ENCODE measurements around the gene SPSB3.

SPSB3 gene

DNA sequence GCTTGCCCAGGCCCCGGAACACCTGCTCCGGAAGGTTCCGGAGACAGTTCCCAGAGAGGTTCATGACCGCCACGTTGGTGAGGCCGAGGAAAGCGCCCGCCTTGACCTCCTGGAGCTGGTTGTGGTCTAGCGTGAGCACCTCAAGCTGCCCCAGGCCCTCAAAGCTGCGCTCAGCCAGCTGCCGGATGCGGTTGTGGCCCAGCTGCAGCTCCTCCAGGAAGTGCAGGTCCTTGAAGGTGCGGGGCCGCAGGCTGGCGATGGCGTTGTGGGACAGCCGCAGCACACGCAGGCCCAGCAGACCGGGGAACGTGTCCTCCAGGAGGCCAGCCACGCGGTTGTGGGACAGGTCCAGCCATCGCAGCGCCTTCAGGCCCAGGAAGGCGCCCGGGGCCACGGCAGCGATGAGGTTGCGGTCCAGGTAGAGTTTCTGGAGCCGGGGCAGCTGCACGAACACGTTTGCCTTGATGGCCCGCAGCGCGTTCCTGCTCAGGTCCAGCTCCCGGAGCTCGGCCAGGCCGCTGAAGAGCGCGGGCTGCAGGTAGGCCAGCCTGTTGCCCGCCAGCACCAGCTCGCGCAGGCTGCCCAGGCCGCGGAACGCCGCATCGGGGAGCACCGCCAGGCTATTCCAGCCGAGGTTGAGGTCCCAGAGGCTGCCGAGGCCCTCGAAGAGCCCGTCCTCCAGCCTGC is 9.0 kb upstream of the SPSB3 start:
- no peak for DNase-seq
- in situ Hi-C loops (cut with MboI; ENCODE audit: low pct_unique_long_range_greater_than_20kb, low sequenced_read_pairs) = no loop called here

DNA sequence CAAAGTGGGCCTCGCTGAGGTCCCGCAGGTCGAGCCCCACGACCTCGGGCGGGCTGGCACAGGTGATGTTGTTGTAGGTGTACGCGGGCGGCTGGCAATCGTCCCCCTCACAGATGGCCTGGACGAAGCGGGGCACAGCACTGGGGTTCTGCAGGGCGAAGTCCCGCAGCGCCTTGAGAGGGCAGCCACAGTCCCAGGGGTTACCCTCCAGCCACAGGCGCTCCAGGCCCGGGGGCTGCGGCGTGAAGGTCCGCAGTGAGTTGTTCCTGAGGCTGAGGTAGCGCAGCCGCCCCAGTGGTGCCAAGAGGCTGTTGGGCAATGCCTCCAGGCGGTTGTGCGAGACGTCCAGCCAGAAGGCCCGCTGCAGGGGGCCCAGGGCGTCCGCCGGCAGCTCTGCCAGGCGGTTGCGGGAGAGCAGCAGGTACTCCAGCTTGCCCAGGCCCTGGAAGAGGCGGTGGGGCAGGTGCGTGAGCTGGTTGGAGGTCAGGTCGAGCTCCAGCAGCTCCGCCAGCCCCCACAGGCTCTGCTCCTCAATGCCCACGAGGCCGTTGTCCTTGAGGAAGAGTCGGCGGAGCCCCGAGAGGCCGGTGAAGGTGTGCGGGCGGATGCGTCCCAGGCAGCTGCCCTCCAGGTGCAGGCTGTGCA is 8.4 kb upstream of the SPSB3 start:
- in situ Hi-C loops (cut with MboI; ENCODE audit: low pct_unique_long_range_greater_than_20kb, low sequenced_read_pairs) = no loop called here
- no peak for DNase-seq

DNA sequence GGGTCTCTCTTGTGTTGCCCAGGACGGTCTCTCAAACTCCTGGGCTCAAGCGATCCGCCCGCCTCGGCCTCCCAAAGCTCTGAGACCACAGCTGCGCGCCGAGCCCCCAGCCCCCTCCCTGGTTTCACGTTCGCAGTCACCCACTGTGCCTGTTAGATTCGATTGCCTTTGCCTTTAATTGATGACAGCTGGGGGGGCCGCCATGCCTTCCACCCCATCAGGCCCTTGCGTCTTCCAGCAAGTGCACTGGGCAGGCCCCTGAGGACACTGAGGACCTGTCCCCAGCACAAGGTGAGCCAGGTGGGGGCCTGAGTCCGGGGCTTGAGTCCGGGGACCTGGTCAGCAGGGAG is 7.9 kb upstream of the SPSB3 start:
- in situ Hi-C loops (cut with MboI; ENCODE audit: low pct_unique_long_range_greater_than_20kb, low sequenced_read_pairs) = no loop called here
- no peak for DNase-seq

DNA sequence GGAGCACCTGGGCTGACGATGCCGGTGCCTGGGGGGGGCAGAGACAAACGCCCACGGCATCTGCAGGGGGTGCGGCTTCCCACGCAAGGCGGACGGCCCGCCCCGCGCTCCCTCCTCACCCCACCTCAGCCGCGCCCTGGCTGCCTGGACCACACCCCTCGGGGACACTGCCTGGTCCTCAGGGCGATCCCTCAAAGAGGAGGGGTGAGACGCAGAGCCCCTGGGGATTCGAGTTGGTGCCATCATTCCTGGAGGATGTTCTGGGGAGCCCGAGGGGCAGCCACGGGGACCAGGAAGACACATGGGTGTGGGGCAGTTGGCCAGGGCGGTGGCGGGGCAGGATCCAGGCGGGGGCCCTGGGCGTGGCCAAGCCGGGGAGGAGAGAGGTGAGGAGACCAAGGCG is 7.3 kb upstream of the SPSB3 start:
- in situ Hi-C loops (cut with MboI; ENCODE audit: low pct_unique_long_range_greater_than_20kb, low sequenced_read_pairs) = no loop called here
- no peak for DNase-seq

DNA sequence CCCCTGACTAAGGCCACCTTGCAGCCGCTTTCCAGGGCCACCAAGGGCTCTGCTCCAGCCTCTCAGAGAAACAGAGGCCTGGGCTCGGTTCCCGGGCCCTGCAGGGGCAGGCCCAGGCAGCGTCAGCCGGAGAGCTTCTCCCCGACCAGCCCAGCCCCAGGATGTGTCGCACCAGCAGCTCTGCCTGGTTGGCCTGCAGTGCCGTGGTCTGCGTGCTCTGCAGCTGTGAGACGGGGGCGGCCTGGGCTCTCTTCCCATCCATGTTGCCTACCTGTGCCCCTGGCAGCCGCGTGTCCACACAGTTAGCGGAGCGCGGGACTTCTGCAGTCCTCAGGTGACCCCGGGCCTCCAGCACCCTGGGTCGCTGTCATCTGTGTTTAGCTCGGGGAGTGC is 6.3 kb upstream of the SPSB3 start:
- DNase-seq = no peak
- in situ Hi-C loops (cut with MboI; ENCODE audit: low pct_unique_long_range_greater_than_20kb, low sequenced_read_pairs) = no loop called here

DNA sequence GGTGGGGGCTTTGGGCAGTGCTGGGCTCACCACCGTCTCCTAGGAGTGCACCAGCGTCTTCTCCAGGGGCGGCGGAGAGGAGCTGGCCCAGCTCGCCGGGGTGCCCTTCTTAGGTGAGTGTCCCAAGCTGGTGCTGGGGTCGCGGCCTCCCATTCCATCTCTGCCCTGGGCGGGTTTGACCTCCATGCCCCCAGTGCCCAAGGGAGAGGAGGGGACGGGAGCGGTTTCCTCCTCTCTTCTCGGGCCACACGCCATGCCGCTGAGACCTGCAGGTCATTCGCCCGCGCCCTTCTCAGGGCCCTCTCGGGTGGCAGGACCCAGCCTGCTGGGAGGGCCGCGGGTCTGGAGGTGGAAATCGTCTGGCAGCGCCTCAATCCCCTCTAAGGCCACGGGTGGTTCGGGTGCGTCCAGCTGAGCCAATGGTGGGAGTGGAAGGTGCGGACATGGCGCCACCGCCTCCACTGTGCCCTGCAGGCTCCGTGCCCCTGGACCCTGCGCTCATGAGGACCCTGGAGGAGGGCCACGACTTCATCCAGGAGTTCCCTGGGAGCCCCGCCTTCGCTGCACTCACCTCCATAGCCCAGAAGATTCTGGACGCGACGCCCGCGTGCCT is 5.8 kb upstream of the SPSB3 start:
- in situ Hi-C loops (cut with MboI; ENCODE audit: low pct_unique_long_range_greater_than_20kb, low sequenced_read_pairs) = no loop called here
- DNase-seq = no peak

DNA sequence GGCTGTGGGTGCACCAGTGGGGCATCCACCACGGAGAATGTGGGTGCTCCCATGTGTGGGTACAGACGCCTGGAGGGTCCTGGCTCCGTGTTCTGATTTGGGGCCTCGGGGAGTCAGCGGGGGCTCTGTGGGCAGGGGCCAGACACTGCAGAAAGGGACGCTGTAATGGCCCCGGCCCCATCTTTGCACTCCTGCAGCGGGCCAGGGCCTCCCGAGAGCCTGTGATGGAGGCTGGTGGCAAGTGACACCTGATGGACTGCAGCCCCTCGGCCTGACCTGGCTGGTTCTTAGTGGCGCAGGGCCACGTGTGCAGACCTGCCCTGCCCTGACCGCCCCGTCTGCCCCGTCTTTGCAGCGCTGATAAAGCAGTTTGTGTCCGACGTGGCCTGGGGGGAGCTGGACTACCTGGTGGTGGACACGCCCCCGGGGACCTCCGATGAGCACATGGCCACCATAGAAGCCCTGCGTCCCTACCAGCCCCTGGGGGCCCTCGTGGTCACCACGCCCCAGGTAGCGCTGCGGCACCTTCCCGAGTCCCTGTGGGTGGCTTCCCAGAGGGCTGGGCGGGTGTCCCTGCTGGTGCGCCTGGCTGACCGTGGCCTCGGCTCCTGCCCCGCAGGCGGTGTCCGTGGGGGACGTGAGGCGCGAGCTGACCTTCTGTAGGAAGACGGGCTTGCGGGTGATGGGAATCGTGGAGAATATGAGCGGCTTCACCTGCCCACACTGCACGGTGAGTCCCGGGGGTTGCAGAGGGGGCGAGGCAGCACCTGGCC is 5.1 kb upstream of the SPSB3 start:
- no peak for DNase-seq
- in situ Hi-C loops (cut with MboI; ENCODE audit: low pct_unique_long_range_greater_than_20kb, low sequenced_read_pairs) = no loop called here

DNA sequence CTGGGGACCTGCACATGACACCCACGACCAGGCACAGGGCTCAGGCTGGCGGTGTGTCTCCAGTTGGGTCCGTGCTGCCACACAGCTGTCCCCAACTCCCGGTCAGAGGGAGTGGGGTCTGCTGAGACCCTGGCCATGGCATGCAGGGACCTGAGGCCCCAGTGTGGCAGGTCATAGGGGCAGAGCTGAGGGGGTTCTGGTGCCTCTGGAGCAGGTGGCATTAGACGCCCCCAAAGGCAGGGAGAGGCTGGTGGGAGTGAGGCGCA is 4.6 kb upstream of the SPSB3 start:
- in situ Hi-C loops (cut with MboI; ENCODE audit: low pct_unique_long_range_greater_than_20kb, low sequenced_read_pairs) = no loop called here
- DNase-seq = no peak

DNA sequence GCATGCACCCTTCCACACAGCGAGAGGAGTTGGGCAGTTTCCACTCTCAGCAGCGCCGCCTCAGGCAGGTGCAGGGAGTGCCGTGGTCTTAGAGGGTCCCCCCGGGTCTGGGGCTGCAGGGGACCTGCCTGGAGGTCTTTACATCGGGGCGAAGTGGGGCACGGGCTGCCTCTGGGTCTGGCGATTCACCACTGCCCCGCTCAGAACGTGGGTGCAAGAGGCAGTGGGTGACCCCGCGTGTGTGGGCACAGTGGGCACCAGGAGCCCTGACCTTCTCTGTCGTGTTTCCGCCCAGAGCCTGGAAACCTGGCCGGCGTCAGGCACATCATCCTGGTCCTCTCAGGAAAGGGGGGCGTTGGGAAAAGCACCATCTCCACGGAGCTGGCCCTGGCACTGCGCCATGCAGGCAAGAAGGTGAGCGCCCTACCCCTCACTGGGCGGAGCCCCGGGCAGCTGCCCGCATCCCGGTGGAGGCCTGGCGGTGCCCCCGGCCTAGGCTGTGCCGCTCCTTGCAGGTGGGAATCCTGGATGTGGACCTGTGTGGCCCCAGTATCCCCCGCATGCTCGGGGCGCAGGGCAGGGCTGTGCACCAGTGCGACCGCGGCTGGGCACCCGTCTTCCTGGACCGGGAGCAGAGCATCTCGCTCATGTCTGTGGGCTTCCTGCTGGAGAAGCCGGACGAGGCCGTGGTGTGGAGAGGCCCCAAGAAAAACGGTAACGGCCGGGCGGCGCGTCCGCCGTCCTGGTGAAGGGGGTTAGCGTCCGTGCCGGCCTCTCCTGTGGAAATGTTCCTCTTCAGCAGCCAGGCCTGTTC is 4.1 kb upstream of the SPSB3 start:
- in situ Hi-C loops (cut with MboI; ENCODE audit: low pct_unique_long_range_greater_than_20kb, low sequenced_read_pairs) = no loop called here
- no peak for DNase-seq

DNA sequence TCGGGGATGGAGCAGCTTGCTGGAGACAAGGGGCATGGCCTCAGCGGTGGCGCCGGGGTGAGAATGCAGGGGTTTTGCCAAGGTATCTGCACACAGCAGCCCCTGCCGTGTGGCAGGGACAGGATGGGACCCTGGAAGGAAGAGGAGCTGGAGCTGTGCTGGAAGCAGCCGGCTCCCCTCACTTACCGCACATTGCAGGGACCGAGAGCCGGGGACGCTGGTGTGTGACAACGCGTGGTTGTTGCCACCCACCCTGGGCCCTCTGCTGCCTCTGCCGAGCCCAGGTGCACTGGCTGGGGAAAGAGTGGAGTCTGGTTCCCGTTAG is 3.4 kb upstream of the SPSB3 start:
- no peak for DNase-seq
- in situ Hi-C loops (cut with MboI; ENCODE audit: low pct_unique_long_range_greater_than_20kb, low sequenced_read_pairs) = no loop called here

DNA sequence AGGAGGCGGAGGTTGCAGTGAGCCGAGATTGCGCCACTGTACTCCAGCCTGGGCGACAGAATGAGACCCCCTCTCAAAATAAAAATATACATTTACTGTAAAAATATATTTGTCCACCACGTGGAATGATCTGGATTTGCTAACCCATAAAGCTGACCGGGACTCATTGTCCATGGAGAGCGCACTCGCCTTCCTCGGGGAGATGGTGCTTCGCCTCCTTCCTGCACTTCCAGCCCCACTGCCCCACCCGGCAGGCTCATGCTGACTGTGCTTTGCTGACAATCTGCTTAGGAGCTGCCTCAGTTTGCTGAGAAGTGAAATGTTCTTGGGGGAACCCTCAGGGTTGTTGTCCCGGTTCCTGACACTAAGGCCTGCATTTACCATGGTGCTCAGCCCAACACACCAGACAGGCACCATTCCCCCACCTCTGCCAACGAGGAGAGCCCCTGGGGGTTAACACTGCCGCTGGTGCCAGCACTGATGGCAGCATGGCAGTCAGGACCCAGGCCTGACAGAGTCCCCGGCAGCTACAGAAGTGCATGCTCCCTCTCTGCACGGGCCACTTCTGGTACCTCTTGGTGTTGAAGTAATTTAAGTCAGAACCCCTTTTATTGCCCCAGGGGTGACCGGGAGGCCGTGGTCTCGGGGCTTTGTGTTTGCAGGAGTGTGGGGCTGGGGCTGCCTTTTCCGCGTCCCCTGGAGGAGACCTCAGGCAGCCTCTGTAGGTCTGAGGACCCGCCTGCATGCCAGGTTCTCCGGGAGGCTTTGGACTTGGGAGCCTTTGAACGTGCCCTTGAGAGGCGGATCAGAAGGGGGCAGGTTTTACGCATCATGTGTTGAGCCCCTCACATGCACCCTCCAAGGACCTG is 2.8 kb upstream of the SPSB3 start:
- in situ Hi-C loops (cut with MboI; ENCODE audit: low pct_unique_long_range_greater_than_20kb, low sequenced_read_pairs) = no loop called here

DNA sequence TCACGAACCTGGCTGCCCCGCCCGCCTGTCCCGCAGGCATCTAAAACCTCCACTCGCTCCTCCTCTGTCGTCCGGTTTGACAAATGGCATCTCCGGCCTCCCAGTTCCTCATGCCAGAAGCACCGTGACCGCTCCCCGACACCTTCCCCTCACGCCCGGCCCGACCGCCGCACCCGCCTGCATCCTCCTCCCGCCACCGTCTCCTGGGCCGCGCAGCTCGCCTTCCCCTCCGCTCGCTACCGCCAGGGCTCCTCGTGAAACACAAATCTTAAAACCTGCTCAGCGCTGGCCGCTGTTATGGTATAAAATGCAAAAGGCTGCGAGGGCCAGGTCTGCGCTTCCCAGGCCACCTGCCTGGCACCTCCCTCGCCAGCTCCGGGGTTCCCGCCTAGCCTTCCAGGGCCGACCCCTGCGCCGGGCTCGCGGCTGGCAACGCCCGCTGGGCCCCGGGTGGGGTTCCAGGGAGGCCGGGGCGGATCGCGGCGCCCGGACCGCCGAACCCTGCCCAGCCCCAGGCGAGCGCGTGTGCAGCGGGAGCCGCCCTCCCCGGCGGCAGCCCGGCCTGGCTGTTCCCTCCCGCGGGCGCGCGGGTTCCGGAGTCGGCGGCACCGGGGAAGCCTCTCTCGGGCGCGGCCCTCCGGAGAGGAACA is 488 bp downstream of the SPSB3 start:
- in situ Hi-C loops (cut with MboI; ENCODE audit: low pct_unique_long_range_greater_than_20kb, low sequenced_read_pairs) = no loop called here
- peak; percentile 39 for DNase-seq

More for the DNA sequence above, 2.8 kb upstream of the SPSB3 start:
- no peak for DNase-seq

DNA sequence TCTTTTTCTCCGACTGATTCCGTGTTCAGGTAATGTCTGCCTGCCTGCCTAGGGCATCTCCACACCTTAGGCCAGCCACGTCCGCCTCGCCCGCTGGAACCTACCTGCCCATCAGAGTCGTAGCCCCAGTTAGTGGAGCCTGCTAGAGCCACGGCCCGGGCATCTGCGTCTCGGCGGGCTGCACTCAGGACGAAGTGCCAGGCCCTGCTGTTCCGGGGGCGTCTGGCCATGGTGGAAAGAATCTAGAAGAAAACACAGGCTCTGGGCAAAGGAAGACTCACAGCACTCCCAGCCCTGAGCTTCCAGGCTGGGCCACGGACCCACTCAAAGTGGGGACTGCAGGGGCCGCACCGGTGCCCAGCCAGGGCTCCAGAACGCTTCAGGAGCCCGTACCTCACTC is 1.1 kb downstream of the SPSB3 start:
- no peak for DNase-seq
- in situ Hi-C loops (cut with MboI; ENCODE audit: low pct_unique_long_range_greater_than_20kb, low sequenced_read_pairs) = no loop called here

DNA sequence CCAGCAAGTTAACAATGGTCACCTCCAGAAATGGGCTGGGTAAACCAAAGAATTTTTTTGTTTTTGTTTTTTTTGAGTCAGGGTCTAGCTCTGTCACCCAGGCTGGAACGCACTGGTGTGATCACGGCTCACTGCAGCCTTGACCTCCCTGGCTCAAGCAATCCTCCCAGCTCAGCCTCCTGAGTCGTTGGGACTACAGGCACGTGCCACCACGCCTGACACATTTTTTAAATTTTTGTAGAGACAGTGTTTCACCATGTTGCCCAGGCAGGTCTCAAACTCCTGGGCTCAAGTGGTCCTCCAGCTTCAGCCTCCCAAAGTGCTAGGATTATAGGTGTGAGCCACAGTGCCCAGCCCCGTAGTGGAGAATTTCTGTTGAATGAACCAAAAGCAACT is 1.7 kb downstream of the SPSB3 start:
- DNase-seq = no peak
- in situ Hi-C loops (cut with MboI; ENCODE audit: low pct_unique_long_range_greater_than_20kb, low sequenced_read_pairs) = no loop called here

DNA sequence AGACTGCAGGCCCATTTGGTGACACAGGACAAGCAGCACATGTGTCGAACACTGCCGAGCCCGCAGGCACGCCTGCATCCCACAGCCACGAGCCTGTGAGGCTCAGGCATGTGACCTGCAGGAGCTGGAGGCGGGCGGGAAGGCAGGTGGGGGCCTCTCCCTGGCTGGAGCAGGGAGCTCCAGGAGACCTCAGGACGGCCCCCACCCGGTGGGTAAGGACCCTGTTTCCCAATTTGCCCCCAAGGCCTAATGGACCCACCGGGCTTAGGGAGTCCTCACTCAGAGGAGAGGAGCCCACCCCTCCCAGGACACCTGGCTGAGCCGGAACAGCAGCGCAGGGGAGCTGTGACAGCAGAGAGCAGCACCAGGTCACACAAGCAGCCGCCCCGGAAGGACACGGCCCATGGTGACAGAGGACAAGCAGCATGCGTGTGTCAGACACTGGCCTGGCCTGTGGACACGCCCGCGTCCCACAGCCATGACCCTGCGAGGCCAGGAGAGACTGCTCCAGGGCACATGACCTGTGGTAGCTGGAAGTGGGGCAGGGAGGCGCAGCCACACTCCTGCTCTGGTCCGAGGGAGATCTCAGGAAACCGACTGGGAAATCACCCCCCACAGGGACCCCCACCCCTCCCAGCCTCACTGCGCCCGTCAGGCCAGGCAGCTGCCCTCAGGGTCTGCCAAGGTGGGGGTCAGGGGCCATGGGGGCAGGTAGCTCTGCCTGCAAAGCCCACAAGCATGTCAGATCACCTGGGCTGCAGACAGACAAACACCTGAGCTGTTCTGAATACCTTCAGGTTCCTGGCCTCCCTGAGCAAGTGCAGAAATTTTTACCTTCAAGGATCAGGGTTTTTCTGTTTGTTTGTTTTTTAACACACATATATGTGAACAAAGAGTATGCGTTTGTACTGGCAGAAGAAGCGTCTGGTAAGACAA is 2.4 kb downstream of the SPSB3 start:
- in situ Hi-C loops (cut with MboI; ENCODE audit: low pct_unique_long_range_greater_than_20kb, low sequenced_read_pairs) = no loop called here
- DNase-seq = no peak

DNA sequence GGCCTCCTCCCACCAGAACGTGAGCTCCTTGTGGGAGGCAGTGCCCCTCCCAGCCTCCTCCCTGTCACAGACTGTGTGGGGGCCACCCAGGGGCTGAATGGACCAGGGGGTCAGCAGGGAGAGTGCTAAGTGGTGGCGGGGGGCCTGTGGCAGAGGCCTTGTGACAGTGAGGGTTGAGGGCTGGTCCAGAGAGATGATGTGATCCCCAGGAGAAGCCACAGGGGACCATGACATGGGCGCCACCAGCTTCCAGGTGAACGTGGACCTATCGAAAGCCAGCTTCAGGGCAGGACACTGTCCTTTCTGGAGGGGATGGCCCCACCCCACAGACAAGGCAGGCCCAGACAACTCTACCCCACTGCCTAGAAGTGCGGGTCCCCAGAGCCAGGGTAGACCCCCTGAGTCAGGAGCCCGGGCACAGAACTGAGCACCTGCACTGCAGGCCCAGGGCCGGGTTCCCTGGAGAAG is 3.1 kb downstream of the SPSB3 start:
- in situ Hi-C loops (cut with MboI; ENCODE audit: low pct_unique_long_range_greater_than_20kb, low sequenced_read_pairs) = no loop called here
- no peak for DNase-seq
